SW 1271 (cell line): ENCODE results near the gene ACBD4.
"Not testable (repeated sequence)": the region's sequence is repeated elsewhere in the genome, so short reads cannot be mapped to it uniquely, and the experiment has no call there.

Experiments used
- DNase-seq, 2 experiments: peaks; one replicate each; lab custom pipeline; 2025; lab: John Stamatoyannopoulos, UW

The ACBD4 gene

DNA sequence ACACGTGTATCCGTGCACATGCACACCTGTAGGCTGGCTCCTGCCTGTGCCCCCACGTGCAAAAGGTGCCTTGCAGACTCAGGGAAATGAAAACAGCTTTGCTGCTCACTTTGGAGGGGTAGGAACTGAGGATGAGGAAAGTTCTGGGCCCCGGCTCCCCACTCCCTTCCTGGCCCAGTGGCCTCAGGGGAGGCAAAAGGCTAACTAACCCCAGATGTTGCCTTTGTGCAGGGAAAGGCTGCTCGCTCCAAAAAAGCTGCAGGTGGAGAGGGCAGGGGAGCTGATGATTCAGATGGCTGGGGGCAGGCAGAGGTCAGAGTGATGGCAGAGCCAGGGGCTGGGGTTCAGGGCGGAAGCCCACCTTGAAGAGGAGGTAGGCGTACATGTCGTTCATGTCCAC lies 15.5 kb upstream of the ACBD4 start:
- no peak for DNase-seq

DNA sequence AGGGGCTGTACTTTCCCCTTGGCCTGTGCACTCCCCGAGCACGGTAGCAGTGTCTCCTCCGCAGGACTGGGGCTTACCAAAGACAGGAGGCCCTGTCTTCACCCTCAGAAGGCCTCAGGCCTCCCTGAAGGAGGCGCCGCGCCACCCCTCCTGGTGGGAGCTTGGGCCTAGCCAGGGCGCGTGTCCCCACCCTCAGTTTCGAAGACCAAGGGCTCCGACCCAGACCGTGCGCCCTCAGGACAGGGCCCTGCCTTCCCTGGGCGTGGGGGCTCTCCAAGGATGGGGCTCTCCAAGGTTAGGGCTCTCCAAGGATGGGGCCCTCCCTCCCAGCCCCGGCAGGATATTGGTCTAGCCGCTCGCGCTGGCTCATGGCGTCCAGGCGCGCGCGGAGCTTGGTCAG lies 14.9 kb upstream of the ACBD4 start:
- DNase-seq, result no peak

DNA sequence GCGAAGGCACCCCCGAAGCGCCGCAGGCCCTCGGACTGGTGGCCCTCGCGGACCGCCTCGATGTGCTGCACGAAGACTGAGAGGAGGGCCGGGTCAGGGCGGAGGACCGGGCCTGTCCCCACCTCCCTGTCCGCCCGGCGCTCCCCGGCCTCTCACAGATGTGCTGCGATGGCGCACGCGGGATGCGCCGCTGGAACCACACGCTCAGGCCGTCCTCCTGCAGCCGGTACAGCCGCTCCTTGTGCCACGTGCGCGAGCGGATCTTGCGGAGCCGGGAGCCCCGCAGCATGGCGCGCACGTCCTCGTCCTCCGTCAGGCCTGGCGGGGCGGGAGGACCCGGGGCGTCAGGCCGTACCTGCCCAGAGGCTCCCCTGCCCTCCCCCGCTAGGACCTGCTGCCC lies 14.4 kb upstream of the ACBD4 start:
- DNase-seq, result no peak

DNA sequence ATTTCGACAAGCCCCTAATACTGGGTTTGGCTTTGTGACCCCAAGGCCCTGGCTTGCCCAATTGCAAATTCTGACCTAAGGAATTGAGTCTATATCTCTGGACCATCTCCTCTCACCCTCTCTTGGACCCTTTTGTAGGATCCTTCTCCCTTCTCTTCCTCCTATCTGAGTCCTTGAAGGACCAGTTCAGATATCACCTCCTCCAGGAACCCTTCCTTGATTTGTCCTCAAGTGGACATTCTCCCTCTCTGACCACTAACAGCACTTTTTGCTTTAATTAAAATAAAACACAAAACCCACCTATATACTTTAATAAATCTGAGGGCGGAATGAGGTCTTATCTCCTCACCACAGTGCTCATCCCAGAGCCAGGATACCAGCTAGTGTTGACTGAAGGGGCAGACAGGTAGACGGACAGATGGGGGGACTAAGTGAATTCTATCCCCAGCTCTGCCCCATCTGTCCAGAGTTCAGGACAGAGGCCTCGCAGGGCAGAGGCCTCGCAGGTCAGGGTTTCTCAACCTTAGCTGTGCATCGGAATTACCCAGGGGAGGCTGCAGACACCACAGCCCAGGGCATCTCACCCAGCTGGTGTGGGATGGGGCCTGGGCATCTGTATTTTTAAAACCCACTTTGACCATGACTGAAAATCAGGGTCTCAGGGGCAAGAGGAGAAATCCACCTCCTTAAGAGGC lies 12.3 kb upstream of the ACBD4 start:
- DNase-seq, result no peak

DNA sequence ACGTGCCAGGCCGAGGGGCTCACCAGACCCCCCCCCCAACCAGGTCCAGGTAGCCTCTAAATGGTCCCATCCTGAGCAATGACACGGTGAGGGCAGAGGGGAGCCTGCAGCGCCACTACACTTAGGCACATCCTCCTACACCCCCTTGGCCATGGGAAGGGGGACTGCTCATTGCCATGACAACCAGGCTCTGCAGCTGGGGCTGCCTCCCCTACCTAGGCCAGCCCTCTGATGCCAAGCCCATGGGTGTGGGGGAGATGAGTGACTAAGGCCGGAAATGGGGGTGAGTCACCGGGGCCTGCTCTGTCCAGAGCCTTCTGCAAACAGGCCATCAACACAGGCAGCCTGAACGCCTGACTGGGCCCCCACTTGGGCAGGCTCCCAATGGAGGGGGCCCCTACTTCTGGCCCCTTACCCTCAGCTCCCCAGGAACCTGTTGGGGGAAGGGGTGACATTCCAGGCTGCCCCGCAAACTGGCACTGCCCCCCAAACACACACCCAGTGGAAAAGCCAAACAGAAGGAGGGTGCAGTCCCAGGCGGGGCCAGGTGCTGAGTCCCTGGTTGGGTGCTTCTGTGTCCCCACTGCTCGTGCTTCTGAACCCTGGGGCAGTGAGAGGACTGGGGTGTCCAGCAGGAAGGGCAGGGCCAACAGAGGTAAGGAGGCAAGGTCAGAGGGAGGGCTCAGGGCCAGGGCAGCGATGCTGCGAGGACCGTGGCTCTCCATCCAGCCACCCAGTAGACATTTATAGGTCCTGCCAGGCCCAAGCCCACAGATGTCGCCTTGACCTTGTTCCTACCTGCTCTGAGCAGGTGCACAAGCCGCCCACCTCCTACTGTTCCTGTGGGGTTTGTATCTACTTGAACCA lies 11.3 kb upstream of the ACBD4 start:
- DNase-seq, result peak; percentile 75 to 85

DNA sequence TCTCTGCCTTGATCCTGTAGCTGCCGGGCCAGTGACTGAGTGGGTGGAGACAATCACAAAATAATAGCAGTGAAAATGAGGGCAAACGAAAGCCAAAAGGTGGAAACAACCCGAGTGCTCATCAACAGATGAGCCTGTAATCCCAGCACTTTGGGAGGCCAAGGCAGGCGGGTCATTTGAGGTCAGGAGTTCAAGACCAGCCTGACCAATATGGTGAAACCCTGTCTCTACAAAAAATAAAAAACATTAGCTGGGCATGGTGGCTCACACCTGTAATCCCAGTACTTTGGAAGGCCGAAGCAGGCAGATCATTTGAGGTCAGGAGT lies 10.7 kb upstream of the ACBD4 start:
- not testable (repeated sequence) for DNase-seq

DNA sequence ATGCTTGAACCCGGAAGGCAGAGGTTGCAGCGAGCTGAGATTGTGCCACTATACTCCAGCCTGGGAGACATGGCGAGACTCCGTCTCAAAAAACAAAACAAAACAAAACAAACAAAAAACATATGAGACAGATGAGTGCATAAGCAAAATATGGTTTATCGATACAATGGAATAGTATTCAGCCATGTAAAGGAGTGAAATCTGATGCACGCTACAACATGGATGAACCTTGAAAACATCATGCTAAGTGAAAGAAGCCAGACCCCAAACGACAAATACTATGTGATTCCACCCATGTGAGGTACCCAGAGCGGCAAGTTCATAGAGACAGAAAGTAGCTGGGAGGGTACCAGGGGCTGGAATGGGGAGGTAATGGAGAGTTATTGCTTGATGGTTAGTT lies 10.0 kb upstream of the ACBD4 start:
- no peak for DNase-seq

DNA sequence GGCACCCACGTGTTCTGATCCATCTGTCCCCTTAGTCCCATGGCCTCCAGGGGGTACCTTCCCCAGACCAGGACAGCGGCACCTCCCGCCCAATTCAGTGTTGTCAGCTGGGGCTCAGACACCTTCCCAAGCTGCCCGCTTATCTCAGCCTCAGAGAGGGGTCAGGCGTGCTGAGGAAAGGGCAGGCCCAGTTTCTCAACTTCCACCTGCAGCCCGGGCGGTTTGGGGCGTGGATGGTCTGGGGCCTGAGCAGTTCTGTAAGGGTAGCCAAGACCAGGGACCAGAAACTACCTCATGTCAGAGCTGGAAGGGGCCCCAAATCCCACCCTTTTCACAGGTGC lies 8.3 kb upstream of the ACBD4 start:
- no peak for DNase-seq

DNA sequence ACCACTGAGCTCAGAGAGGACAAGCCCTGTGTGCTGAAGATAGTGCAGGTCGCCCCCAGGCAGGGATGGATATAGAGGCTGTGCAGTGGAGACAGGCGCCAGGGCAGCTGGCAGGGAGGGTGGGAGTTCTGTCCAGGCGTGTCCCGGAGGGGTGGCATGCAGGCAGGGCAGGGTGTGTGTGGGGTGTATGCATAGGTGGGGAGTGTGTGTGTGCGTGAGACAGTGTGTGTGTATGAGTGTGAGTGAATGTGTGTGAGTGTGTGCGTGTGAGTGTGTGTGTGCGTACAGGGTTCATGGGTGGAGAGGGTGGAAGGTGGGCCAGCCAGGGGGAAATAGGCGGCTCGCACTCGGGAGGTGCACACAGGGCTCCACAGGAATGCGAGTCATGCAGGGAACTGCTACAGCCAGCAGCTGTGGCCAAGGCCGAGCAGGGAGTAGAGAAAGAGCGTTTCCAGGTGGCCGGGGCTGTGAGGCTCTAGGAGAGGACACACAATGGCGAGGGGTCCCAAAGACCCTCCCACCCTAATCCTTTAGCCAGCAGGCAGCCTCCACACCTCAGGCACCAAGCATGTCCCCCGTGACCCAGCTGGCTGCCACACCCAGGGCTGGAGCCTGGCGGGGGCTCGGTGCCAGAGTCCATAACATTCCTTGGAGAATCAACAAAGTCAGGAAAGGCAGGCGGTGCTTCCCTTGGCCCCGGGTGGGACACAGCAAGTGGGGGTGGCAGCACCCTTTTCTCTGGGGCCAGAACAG lies 7.8 kb upstream of the ACBD4 start:
- peak in 1 of 2 experiments; percentile 45 for DNase-seq

DNA sequence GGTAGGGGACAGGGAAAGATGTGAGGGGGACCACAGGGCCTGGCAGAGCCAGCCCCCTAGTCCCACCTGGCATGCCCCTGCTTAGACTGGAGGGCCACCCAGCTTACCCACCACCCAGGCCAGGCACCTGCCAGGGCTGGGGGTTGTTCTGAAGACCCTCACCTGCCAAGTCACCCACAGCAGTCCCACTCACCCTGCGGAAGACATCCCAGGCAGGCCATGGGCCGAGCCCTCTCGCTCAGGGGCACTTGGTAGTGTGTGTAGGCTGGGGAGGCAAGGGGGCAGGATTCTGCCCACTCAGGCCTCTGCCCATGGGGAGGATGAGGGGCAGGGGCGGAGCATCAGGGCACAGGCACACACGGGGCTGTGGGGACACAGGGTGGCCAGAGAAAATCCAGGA lies 7.2 kb upstream of the ACBD4 start:
- no peak for DNase-seq

DNA sequence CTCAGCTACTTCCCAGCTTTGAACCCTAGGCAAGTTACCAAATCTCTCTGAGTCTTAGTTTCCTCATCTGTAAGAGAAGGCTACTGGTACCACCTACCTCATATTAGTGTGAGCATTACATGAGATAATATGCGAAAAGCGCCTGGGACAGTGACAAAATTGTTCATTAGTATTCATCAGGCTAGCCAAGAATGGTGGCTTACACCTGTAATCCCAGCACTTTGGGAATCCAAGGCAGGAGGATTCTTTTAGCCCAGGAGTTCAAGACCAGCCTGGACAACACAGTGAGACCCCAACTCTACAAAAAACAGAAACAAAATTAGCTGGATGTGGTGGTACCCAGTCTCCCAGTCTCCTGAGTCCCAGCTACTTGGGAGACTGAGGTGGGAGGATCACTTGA lies 6.5 kb upstream of the ACBD4 start:
- DNase-seq, result no peak

DNA sequence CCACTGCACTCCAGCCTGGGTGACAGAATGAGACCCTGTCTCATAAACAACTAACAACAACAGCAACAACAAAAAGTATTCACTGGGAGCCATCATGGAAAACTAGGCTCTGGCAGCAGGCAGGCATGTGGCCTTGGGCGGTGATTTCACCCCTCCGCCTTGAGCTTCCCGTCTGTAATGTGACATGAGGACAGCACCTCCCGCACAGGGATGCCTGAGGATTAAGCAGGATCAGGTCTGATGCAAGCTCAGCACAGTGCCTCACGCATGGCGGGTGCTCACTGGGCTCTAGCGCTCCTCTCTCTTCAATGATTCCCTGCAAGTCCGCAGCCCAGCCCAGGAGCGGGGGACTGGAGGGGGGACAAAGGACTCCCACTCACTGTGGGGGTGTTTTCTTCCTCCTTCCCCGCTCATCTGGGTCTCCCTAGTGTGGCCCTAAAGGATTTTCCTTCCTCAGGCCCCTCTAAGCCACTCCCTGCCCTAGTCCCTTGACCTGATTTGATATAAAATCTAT lies 6.0 kb upstream of the ACBD4 start:
- no peak for DNase-seq

DNA sequence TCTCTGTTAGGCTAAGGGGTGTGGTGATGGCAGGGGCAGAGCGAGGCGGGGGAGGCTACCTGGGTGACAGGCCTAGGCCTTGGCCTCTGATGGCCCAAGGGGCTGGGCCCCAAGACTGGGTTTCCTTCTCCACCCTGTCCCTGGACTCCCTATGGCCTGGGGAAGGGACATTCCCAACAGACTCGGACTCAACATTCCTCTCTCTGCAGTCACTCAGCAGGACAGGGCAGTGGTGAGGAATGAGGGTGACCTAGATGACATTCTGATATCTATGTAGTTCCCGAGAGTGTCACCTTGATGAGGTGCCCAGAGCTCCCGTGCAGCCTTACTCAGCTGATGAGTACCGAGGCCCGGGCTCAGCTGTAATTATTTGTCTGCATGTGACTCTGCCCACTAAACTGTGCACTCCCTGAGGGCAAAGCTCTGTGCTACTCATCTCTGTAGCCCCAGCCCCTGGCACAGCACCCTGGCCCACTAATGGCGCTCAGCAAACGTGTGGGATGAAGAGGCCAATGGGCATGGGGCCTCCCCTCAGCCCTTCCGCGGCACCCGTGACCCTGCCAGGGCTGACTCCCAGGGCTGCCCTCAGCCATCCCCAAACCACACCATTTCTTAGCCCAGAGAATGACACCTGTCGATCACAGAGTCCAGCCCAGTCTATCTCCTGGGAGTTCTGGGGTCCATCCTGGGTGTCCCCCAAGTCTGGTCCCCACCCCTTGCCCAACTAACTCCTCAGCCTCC lies 5.4 kb upstream of the ACBD4 start:
- peak in 1 of 2 experiments; percentile 39 for DNase-seq

DNA sequence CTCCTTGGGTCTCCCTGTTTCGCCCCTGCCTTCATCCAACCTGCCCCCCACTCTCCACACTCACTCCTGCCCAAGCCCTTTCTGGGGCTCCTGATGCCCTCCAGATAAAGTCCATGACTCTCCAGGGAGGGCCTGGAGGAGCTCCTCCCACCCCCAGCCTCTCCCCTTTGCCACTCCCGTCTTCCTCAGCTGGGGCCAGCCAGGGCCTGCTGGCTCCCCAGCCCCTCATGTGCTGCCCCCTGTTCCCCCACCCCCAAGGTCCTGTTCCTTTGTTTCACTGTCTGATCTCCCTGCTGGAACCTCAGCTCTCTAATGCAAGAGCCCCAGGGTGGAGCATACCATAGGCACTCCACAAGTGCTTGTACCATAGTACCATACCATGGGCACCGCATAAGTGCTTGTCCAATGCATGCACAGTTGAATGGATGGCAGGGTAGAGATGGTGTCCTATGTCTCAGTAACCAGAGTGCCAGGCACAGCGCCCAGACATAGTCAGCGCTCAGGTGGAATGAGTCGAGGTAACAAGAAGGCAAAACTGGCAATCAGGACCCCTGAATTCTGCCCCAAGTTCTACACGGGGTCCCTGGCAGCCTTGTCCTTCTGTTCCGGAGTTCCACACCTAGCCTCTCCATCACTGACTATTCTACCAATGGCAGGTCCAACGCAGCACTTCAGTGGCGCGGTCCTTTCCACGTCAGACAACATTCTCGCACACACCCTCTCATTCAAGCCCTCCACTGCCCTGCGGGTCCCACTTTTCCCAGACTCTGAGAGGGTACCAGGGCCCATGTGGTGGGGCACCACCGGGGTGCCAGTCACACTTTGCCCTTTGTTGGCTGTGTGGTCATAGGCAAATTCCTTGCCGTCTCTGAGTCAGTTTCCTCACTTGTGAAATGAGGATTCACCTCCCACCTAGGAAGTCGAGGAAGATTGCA lies 4.5 kb upstream of the ACBD4 start:
- no peak for DNase-seq

DNA sequence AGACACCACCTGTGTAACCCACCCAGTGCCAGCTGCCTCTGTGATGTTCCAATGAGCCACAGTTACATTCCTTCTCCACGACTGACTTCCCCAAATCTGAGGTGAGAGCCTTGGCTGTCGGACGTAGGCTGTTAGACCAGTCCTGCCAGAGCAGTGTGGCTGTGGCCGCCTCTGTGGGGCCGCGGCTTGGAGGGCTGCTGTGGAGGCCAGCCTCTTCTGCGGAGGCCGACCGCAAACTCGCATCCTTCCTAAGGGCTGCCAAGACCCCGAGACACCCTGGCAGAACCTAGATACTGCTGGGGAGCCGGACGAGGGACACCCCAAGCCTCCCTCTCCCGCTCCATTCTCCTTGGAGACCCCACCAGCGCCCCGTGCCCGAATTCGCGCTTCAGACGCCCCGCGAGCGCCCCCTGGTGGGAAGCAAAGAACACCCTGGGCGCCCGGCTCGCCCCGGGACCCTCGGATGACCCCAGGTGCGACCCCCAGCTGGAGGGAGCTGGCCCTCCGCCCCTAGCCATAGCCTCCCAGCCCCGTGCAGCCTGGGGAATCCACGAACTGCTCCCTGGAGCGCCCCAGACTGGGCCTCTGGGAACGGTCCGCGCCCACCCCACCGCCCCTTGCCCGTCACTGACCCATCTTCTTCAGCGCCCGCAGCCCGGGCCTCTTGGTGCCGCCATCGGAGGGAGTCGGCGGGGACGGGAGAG lies 3.7 kb upstream of the ACBD4 start:
- DNase-seq, result peak in 1 of 2 experiments; percentile 26

DNA sequence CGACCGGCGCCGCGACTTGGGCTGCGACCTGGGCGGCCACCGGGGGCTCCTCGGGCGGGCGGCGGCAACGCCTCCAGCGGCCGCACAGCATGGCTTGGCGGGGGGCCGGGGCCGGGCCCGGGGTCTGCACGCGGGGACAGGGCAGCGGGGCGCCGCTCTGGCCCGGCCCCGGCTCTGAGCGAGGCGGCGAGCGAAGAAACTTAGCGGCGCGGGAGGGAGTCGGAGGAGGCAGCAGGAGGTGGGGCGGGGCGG lies 3.2 kb upstream of the ACBD4 start, which contains the start of gene PLCD3:
Gene PLCD3 (minus strand): TSS at position 196 of the 252 bp plus-strand sequence. CDS start 105 bp downstream, at position 91.
- DNase-seq, result no peak

DNA sequence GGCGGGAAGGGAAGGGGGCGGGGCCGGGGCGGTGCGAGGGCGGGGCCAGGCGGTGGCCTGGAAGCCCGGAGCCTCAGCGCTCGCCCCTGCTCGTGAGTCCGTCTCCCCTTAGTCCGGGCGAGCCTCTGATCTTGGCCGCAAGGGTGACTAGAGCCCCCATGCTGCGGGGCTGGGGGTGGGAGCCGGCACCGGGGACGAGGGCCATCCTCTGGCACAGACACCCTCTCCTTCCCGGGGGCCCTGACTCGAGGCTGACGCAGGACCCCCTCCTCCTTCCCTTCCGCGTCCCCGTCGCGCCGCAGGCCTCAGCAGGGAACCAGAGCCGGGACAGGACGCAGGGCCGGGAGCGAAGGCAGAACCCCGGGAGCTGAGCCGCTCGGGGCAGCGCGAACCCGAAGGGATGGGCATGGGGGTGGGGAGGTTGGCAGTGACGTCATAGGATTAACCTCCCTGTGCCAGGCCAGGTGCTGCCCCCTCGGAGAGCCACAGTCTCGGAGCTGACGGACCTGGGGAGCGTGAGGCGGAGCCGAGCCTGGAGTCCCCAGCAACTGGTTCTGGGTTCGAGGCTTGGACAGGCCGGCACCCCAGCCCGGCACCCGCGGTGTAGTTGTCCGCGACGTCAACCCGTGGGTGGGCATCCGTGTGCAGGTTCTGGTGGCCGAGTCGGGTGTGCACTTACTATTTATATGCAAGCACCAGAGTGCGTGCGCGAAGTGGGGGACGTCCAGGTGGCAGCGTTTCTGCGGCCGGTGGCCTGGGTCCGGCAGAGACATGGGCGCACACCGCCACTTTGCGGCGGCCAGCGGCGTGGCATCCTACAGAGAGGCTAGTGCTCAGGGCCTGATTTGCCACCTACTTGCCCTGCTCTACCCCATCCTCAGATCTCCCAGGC lies 2.7 kb upstream of the ACBD4 start:
- DNase-seq, result peak; percentile 61 to 75

DNA sequence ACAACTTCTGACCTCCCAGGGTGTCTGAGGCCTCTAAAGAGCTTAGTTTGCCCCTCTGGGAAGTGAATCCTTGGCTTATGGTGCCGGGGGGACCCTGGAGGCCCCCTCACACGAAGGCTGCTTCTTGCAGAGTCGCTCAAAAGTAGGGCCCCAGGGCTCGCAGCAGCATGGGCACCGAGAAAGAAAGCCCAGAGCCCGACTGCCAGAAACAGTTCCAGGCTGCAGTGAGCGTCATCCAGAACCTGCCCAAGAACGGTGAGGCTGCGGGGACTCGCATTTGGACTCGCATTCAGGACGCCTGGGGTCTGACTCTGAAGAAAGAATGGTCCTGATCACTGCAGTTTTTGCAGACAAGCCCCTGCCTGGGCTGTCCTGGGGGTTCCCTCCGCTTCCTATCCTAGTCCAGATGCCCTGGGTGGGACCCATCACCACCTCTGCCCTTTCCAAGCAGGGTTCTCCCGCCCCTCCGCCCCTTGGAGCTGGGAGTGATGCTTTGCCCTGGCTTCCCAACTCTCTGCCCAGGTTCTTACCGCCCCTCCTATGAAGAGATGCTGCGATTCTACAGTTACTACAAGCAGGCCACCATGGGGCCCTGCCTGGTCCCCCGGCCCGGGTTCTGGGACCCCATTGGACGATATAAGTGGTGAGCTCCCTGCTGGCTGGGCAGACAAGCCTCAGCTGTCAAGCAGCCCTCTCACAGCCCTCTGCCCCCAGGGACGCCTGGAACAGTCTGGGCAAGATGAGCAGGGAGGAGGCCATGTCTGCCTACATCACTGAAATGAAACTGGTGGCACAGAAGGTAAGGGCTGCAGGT lies 698 bp downstream of the ACBD4 start:
- no peak for DNase-seq
